ENCODE results near the gene RAB11FIP3. TPM values are rescaled to one million over a fixed set of nuclear protein-coding genes. Genes with fewer than 3 reads are reported as not detected.
"Not testable (repeated sequence)": the region's sequence is repeated elsewhere in the genome, so short reads cannot be mapped to it uniquely, and the experiment has no call there.

The RAB11FIP3 gene
- total and polyA plus RNA-seq, 5 donors from 2014 or later: 1.0 to 34.5 (median 1.5) TPM

- DNase-seq: no peak
- no peaks in the 10 kb centered on the region for H3K36me3 ChIP-seq (ENCODE audit: control insufficient read depth, insufficient read depth, low read length)
- Mint-ChIP-seq H3K27me3 (no peaks in the 10 kb centered on the region), H3K27ac (no peak overlapping the region), H3K4me3 (peak overlapping the region in 1 of 4 donors; percentile 54), H3K9me3 (no peaks in the 10 kb centered on the region), H3K4me1 (peaks cover 0 to 10% (median 4%) of the 10 kb centered on the region in 4 donors), H3K36me3 (no peaks in the 10 kb centered on the region)
- peaks cover 11% of the 10 kb centered on the region for H3K4me1 ChIP-seq (ENCODE audit: control insufficient read depth, insufficient read depth, low read length, poor library complexity, severe bottlenecking)
- no peak overlapping the region for H3K4me3 ChIP-seq (ENCODE audit: low read depth, low read length)
- ATAC-seq (ENCODE audit: low read depth in 2 of 2): no peak
- H3K9me3 ChIP-seq (ENCODE audit: control insufficient read depth in 2 of 2, low read length in 2 of 2): no peaks in the 10 kb centered on the region
- no peak overlapping the region for H3K27ac ChIP-seq (ENCODE audit: insufficient read depth, low read length, poor library complexity, severe bottlenecking)
- no peaks in the 10 kb centered on the region for H3K27me3 ChIP-seq (ENCODE audit: control insufficient read depth, insufficient read depth, low read length)
Measured at GRCh38 chr16:404971-405486, 20.4 kb upstream of the RAB11FIP3 start.

- H3K9me3 Mint-ChIP-seq: no peaks in the 10 kb centered on the region
- no peaks in the 10 kb centered on the region for H3K27me3 Mint-ChIP-seq
- ATAC-seq (ENCODE audit: low read depth in 2 of 2): no peak
- no peaks in the 10 kb centered on the region for H3K36me3 Mint-ChIP-seq
- Histone ChIP-seq H3K27me3 (ENCODE audit: control insufficient read depth, insufficient read depth, low read length) (no peaks in the 10 kb centered on the region), H3K9me3 (ENCODE audit: control insufficient read depth in 2 of 2, low read length in 2 of 2) (no peaks in the 10 kb centered on the region), H3K27ac (ENCODE audit: insufficient read depth, low read length, poor library complexity, severe bottlenecking) (no peak overlapping the region), H3K4me3 (ENCODE audit: low read depth, low read length) (no peak overlapping the region), H3K4me1 (ENCODE audit: control insufficient read depth, insufficient read depth, low read length, poor library complexity, severe bottlenecking) (peaks cover 5% of the 10 kb centered on the region), H3K36me3 (ENCODE audit: control insufficient read depth, insufficient read depth, low read length) (no peaks in the 10 kb centered on the region)
- H3K27ac Mint-ChIP-seq: no peak overlapping the region
- H3K4me1 Mint-ChIP-seq: peaks cover 0 to 3% (median under 1%) of the 10 kb centered on the region in 4 donors
- no peak for DNase-seq
- H3K4me3 Mint-ChIP-seq: peak overlapping the region in 1 of 4 donors; percentile 54
Measured at GRCh38 chr16:405548-406506, 19.6 kb upstream of the RAB11FIP3 start.

GRCh38 chr16:407253-407652 lies 18.2 kb upstream of the RAB11FIP3 start:
- H3K27ac ChIP-seq (ENCODE audit: insufficient read depth, low read length, poor library complexity, severe bottlenecking): no peak overlapping the region
- no peaks in the 10 kb centered on the region for H3K27me3 ChIP-seq (ENCODE audit: control insufficient read depth, insufficient read depth, low read length)
- Mint-ChIP-seq H3K4me3 (no peak overlapping the region), H3K27ac (no peak overlapping the region), H3K9me3 (no peaks in the 10 kb centered on the region), H3K27me3 (no peaks in the 10 kb centered on the region), H3K36me3 (no peaks in the 10 kb centered on the region), H3K4me1 (no peaks in the 10 kb centered on the region)
- no peaks in the 10 kb centered on the region for H3K9me3 ChIP-seq (ENCODE audit: control insufficient read depth in 2 of 2, low read length in 2 of 2)
- no peak overlapping the region for H3K4me3 ChIP-seq (ENCODE audit: low read depth, low read length)
- ATAC-seq (ENCODE audit: low read depth in 2 of 2) (no peak), DNase-seq (no peak)
- H3K36me3 ChIP-seq (ENCODE audit: control insufficient read depth, insufficient read depth, low read length): no peaks in the 10 kb centered on the region
- H3K4me1 ChIP-seq (ENCODE audit: control insufficient read depth, insufficient read depth, low read length, poor library complexity, severe bottlenecking): no peaks in the 10 kb centered on the region

- Mint-ChIP-seq H3K36me3 (no peaks in the 10 kb centered on the region), H3K4me1 (no peaks in the 10 kb centered on the region), H3K27ac (no peak overlapping the region), H3K9me3 (no peaks in the 10 kb centered on the region), H3K27me3 (no peaks in the 10 kb centered on the region), H3K4me3 (no peak overlapping the region)
- no peaks in the 10 kb centered on the region for H3K4me1 ChIP-seq (ENCODE audit: control insufficient read depth, insufficient read depth, low read length, poor library complexity, severe bottlenecking)
- H3K36me3 ChIP-seq (ENCODE audit: control insufficient read depth, insufficient read depth, low read length): no peaks in the 10 kb centered on the region
- H3K9me3 ChIP-seq (ENCODE audit: control insufficient read depth in 2 of 2, low read length in 2 of 2): no peaks in the 10 kb centered on the region
- no peaks in the 10 kb centered on the region for H3K27me3 ChIP-seq (ENCODE audit: control insufficient read depth, insufficient read depth, low read length)
- DNase-seq: no peak
- H3K4me3 ChIP-seq (ENCODE audit: low read depth, low read length): no peak overlapping the region
- no peak for ATAC-seq (ENCODE audit: low read depth in 2 of 2)
- no peak overlapping the region for H3K27ac ChIP-seq (ENCODE audit: insufficient read depth, low read length, poor library complexity, severe bottlenecking)
Measured at GRCh38 chr16:410516-411178, 14.8 kb upstream of the RAB11FIP3 start.

- Mint-ChIP-seq H3K36me3 (no peaks in the 10 kb centered on the region), H3K9me3 (no peaks in the 10 kb centered on the region), H3K4me1 (no peaks in the 10 kb centered on the region), H3K4me3 (no peak overlapping the region), H3K27me3 (no peaks in the 10 kb centered on the region), H3K27ac (no peak overlapping the region)
- no peak overlapping the region for H3K27ac ChIP-seq (ENCODE audit: insufficient read depth, low read length, poor library complexity, severe bottlenecking)
- H3K36me3 ChIP-seq (ENCODE audit: control insufficient read depth, insufficient read depth, low read length): no peaks in the 10 kb centered on the region
- H3K4me3 ChIP-seq (ENCODE audit: low read depth, low read length): no peak overlapping the region
- H3K27me3 ChIP-seq (ENCODE audit: control insufficient read depth, insufficient read depth, low read length): no peaks in the 10 kb centered on the region
- no peak for ATAC-seq (ENCODE audit: low read depth in 2 of 2)
- no peak for DNase-seq
- no peaks in the 10 kb centered on the region for H3K4me1 ChIP-seq (ENCODE audit: control insufficient read depth, insufficient read depth, low read length, poor library complexity, severe bottlenecking)
- H3K9me3 ChIP-seq (ENCODE audit: control insufficient read depth in 2 of 2, low read length in 2 of 2): no peaks in the 10 kb centered on the region
Measured at GRCh38 chr16:411576-412265, 13.7 kb upstream of the RAB11FIP3 start.

- Mint-ChIP-seq H3K4me1 (no peaks in the 10 kb centered on the region), H3K9me3 (no peaks in the 10 kb centered on the region), H3K27ac (no peak overlapping the region), H3K4me3 (no peak overlapping the region), H3K36me3 (no peaks in the 10 kb centered on the region), H3K27me3 (no peaks in the 10 kb centered on the region)
- Histone ChIP-seq H3K27ac (ENCODE audit: insufficient read depth, low read length, poor library complexity, severe bottlenecking) (no peak overlapping the region), H3K27me3 (ENCODE audit: control insufficient read depth, insufficient read depth, low read length) (no peaks in the 10 kb centered on the region), H3K4me1 (ENCODE audit: control insufficient read depth, insufficient read depth, low read length, poor library complexity, severe bottlenecking) (no peaks in the 10 kb centered on the region), H3K36me3 (ENCODE audit: control insufficient read depth, insufficient read depth, low read length) (no peaks in the 10 kb centered on the region), H3K4me3 (ENCODE audit: low read depth, low read length) (no peak overlapping the region), H3K9me3 (ENCODE audit: control insufficient read depth in 2 of 2, low read length in 2 of 2) (no peaks in the 10 kb centered on the region)
- no peak for DNase-seq
- no peak for ATAC-seq (ENCODE audit: low read depth in 2 of 2)
Measured at GRCh38 chr16:414395-415169, 10.9 kb upstream of the RAB11FIP3 start.

GRCh38 chr16:415170-415498 lies 10.3 kb upstream of the RAB11FIP3 start:
- H3K36me3 ChIP-seq (ENCODE audit: control insufficient read depth, insufficient read depth, low read length); H3K27me3 Mint-ChIP-seq; ATAC-seq (ENCODE audit: low read depth in 2 of 2); H3K27ac Mint-ChIP-seq; H3K27ac ChIP-seq (ENCODE audit: insufficient read depth, low read length, poor library complexity, severe bottlenecking); H3K4me1 ChIP-seq (ENCODE audit: control insufficient read depth, insufficient read depth, low read length, poor library complexity, severe bottlenecking); H3K4me3 ChIP-seq (ENCODE audit: low read depth, low read length); H3K9me3 Mint-ChIP-seq; H3K9me3 ChIP-seq (ENCODE audit: control insufficient read depth in 2 of 2, low read length in 2 of 2); H3K4me3 Mint-ChIP-seq; H3K27me3 ChIP-seq (ENCODE audit: control insufficient read depth, insufficient read depth, low read length); DNase-seq; H3K4me1 Mint-ChIP-seq; H3K36me3 Mint-ChIP-seq: not testable (repeated sequence)

Data from CD4-positive, CD25-positive, alpha-beta regulatory T cell (primary cell).